ENCODE measurements around the gene GFOD1. TPM values are rescaled to one million over a fixed set of nuclear protein-coding genes. Genes with fewer than 3 reads are reported as not detected.

The GFOD1 gene
- total and polyA plus RNA-seq, 10 of the 15 experiments (the other 5 are each of a cell fraction or from before 2014, with no cell fraction given): 6.5 to 41.4 (median 16.0) TPM

- H3K27me3 ChIP-seq (replicated peaks in 1 of 2; ENCODE audit: control insufficient read depth in 2 of 2, insufficient read depth in 2 of 2, low read length in 1 of 2): no peaks in the 10 kb centered on the region
- ChIA-PET RAD21 (ENCODE audit: unreplicated experiment) (interaction anchor here (1.2 to 1.8 kb wide), 5 partner anchors 11 to 24 kb away, joined by 3 to 4 read pairs (median 4); no protein-coding TSS in a partner anchor), CTCF (interaction anchor here (1.0 to 2.5 kb wide), 4 partner anchors 11 to 23 kb away, joined by 3 to 7 read pairs (median 5); no protein-coding TSS in a partner anchor), POLR2A (interaction anchor here (1.4 kb wide), 1 partner anchor 17 kb away, joined by 3 read pairs; no protein-coding TSS in a partner anchor), SMC1A (ENCODE audit: uncharacterized antibody, unreplicated experiment) (interaction anchor here (0.6 to 1.7 kb wide), 10 partner anchors 10 to 54 kb away, joined by 3 to 11 read pairs (median 4); no protein-coding TSS in a partner anchor)
- DNase-seq (ENCODE audit: low read depth, low spot score): no peak
- no peak overlapping the region for H3K4me2 ChIP-seq (ENCODE audit: control insufficient read depth, insufficient read depth)
- H3K9me3 ChIP-seq (replicated peaks; ENCODE audit: control insufficient read depth, insufficient read depth, low read length): no peaks in the 10 kb centered on the region
- H3K27ac ChIP-seq (ENCODE audit: control insufficient read depth, insufficient read depth): no peak overlapping the region
- H3K9ac ChIP-seq (ENCODE audit: control insufficient read depth, insufficient read depth, low read length): no peak overlapping the region
- FAIRE-seq: no peak
- in situ Hi-C loops (cut with MboI) (no loop called here), intact Hi-C loops (cut with micrococcal nuclease; ENCODE audit: unreplicated experiment) (no loop called here)
- ATAC-seq: no peak
- WGBS (ENCODE audit: insufficient coverage, insufficient replicate concordance, low lambda C conversion rate, missing lambda C conversion rate): 82% methylated on average over 12 of the region's 12 CpGs
- peaks cover 0 to 3% of the 10 kb centered on the region in 2 experiments; a peak in 2 of 4 replicates for H3K36me3 ChIP-seq (ENCODE audit: control insufficient read depth in 2 of 2, insufficient read depth in 2 of 2, low read length in 1 of 2)
- H2AFZ ChIP-seq (ENCODE audit: control insufficient read depth, low read depth, low read length): no peak overlapping the region
- H3K4me3 ChIP-seq: no peak overlapping the region
- no TSS peak for BruUV-seq (replicated peaks)
- H3K4me1 ChIP-seq (ENCODE audit: control insufficient read depth, insufficient read depth, low read length): no peaks in the 10 kb centered on the region
- H3K79me2 ChIP-seq (ENCODE audit: control insufficient read depth, insufficient read depth, low read length): peaks cover 5% of the 10 kb centered on the region; the same call in 1 of the 2 replicates
- no peaks in the 10 kb centered on the region for H4K20me1 ChIP-seq (ENCODE audit: control insufficient read depth, insufficient read depth)
- TF ChIP-seq KDM1A (IDR thresholded peaks at IDR 0.05; ENCODE audit: borderline replicate concordance) (no peak), STAT1 (conservative IDR thresholded peaks at IDR 0.05) (no peak), DPF2 (IDR thresholded peaks at IDR 0.05) (no peak), SMARCA5 (IDR thresholded peaks at IDR 0.05) (no peak), ATF2 (IDR thresholded peaks at IDR 0.05; ENCODE audit: low read length) (no peak), MXI1 (IDR thresholded peaks at IDR 0.05; ENCODE audit: low read depth, low read length) (no peak), RAD51 (IDR thresholded peaks at IDR 0.05) (no peak), CREM (IDR thresholded peaks at IDR 0.05; ENCODE audit: low read depth) (no peak)
- TF ChIP-seq, protein P1, sequence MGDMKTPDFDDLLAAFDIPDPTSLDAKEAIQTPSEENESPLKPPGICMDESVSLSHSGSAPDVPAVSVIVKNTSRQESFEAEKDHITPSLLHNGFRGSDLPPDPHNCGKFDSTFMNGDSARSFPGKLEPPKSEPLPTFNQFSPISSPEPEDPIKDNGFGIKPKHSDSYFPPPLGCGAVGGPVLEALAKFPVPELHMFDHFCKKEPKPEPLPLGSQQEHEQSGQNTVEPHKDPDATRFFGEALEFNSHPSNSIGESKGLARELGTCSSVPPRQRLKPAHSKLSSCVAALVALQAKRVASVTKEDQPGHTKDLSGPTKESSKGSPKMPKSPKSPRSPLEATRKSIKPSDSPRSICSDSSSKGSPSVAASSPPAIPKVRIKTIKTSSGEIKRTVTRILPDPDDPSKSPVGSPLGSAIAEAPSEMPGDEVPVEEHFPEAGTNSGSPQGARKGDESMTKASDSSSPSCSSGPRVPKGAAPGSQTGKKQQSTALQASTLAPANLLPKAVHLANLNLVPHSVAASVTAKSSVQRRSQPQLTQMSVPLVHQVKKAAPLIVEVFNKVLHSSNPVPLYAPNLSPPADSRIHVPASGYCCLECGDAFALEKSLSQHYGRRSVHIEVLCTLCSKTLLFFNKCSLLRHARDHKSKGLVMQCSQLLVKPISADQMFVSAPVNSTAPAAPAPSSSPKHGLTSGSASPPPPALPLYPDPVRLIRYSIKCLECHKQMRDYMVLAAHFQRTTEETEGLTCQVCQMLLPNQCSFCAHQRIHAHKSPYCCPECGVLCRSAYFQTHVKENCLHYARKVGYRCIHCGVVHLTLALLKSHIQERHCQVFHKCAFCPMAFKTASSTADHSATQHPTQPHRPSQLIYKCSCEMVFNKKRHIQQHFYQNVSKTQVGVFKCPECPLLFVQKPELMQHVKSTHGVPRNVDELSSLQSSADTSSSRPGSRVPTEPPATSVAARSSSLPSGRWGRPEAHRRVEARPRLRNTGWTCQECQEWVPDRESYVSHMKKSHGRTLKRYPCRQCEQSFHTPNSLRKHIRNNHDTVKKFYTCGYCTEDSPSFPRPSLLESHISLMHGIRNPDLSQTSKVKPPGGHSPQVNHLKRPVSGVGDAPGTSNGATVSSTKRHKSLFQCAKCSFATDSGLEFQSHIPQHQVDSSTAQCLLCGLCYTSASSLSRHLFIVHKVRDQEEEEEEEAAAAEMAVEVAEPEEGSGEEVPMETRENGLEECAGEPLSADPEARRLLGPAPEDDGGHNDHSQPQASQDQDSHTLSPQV (IDR thresholded peaks at IDR 0.05): no peak
- TF ChIP-seq, protein P2, sequence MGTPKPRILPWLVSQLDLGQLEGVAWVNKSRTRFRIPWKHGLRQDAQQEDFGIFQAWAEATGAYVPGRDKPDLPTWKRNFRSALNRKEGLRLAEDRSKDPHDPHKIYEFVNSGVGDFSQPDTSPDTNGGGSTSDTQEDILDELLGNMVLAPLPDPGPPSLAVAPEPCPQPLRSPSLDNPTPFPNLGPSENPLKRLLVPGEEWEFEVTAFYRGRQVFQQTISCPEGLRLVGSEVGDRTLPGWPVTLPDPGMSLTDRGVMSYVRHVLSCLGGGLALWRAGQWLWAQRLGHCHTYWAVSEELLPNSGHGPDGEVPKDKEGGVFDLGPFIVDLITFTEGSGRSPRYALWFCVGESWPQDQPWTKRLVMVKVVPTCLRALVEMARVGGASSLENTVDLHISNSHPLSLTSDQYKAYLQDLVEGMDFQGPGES (IDR thresholded peaks at IDR 0.05): no peak
- TF ChIP-seq, protein P3, sequence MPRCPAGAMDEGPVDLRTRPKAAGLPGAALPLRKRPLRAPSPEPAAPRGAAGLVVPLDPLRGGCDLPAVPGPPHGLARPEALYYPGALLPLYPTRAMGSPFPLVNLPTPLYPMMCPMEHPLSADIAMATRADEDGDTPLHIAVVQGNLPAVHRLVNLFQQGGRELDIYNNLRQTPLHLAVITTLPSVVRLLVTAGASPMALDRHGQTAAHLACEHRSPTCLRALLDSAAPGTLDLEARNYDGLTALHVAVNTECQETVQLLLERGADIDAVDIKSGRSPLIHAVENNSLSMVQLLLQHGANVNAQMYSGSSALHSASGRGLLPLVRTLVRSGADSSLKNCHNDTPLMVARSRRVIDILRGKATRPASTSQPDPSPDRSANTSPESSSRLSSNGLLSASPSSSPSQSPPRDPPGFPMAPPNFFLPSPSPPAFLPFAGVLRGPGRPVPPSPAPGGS (IDR thresholded peaks at IDR 0.05; ENCODE audit: borderline replicate concordance, insufficient read depth, low read depth, low read length, poor library complexity, severe bottlenecking): no peak
- TF ChIP-seq, protein P4, sequence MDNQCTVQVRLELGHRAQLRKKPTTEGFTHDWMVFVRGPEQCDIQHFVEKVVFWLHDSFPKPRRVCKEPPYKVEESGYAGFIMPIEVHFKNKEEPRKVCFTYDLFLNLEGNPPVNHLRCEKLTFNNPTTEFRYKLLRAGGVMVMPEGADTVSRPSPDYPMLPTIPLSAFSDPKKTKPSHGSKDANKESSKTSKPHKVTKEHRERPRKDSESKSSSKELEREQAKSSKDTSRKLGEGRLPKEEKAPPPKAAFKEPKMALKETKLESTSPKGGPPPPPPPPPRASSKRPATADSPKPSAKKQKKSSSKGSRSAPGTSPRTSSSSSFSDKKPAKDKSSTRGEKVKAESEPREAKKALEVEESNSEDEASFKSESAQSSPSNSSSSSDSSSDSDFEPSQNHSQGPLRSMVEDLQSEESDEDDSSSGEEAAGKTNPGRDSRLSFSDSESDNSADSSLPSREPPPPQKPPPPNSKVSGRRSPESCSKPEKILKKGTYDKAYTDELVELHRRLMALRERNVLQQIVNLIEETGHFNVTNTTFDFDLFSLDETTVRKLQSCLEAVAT (IDR thresholded peaks at IDR 0.05): no peak
Observed at GRCh38 chr6:13407709-13408695, 79.4 kb downstream of the GFOD1 start.

Data from GM12878 (cell line).